Measurements from ENCODE around the gene RBSN. TPM values are rescaled to one million over a fixed set of nuclear protein-coding genes. Genes with fewer than 3 reads are reported as not detected.

RBSN gene
- total and polyA plus RNA-seq, 2 donors (not counting 1 experiment from before 2014, with no cell fraction given) = 7.1 to 32.6 TPM

DNA sequence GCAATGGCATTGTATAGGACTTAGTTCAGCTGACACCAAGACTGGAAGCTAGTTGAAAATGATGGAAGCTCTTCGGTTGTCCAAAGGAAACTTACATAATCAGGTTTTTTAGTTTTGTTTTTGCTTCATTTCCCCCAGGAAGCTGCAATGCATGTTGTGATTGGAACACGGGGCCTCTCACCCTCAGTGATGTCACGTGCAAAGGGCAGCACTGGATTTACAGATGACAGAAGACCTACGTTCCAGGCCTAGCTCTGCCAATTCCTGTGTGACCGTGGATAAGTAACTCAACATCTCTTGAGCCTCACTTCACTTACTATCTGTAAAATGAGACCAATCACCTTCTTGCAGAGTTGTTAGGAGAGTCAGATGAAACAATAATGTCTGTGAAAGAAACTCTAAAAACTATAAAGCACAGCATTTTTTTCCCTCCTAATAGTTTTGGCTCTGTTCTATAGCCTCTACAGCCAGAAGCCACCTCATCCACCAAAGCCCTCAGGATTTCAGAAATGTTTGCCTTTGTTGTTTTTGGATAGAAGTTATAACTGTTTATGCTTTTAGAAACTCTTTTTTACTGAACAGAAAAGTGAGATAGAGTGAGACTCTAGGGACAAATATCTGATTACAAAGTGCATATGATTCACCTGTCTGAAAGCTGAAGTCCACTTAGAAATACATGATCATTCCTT, 4.6 kb downstream of the RBSN start:
- no peaks in the 10 kb centered on the region for H3K9me3 Mint-ChIP-seq (ENCODE audit: insufficient read depth)
- H3K4me1 Mint-ChIP-seq = peaks cover 21% of the 10 kb centered on the region
- no peak overlapping the region for H3K27ac Mint-ChIP-seq
- Histone ChIP-seq H3K36me3 (replicated peaks in 1 of 2; ENCODE audit: control extremely low read depth in 1 of 2, control insufficient read depth in 1 of 2, extremely low read depth in 1 of 2, insufficient read depth in 2 of 2, low read length in 1 of 2) (peaks cover 3 to 49% of the 10 kb centered on the region in 2 experiments), H4K20me1 (ENCODE audit: control insufficient read depth, insufficient read depth, low read length, poor library complexity, severe bottlenecking) (peaks cover 22% of the 10 kb centered on the region), H3K4me1 (ENCODE audit: control insufficient read depth in 2 of 2, insufficient read depth in 2 of 2, low read length in 2 of 2) (peaks cover 8 to 16% of the 10 kb centered on the region in 2 donors), H2AFZ (ENCODE audit: insufficient read depth, low read depth, low read length, poor library complexity, severe bottlenecking) (no peak overlapping the region), H3K79me2 (ENCODE audit: control insufficient read depth, insufficient read depth, low read length) (peaks cover 43% of the 10 kb centered on the region), H3K9me3 (ENCODE audit: control extremely low read depth in 1 of 3, control insufficient read depth in 2 of 3, insufficient read depth in 1 of 3, low read length in 2 of 3) (no peaks in the 10 kb centered on the region), H3K4me2 (replicated peaks; ENCODE audit: low read depth, low read length, poor library complexity, severe bottlenecking) (no peak overlapping the region), H3K27me3 (replicated peaks in 1 of 4; ENCODE audit: control extremely low read depth in 1 of 4, control insufficient read depth in 3 of 4, insufficient read depth in 4 of 4, low read length in 3 of 4) (no peaks in the 10 kb centered on the region), H3K27ac (ENCODE audit: low read length in 2 of 2) (no peak overlapping the region), H3K4me3 (ENCODE audit: control extremely low read depth in 1 of 5, extremely low read depth in 1 of 5, insufficient read depth in 1 of 5, low read depth in 2 of 5, low read length in 4 of 5) (no peak overlapping the region), H3K9ac (ENCODE audit: low read length) (no peak overlapping the region)
- TF ChIP-seq, protein P1, sequence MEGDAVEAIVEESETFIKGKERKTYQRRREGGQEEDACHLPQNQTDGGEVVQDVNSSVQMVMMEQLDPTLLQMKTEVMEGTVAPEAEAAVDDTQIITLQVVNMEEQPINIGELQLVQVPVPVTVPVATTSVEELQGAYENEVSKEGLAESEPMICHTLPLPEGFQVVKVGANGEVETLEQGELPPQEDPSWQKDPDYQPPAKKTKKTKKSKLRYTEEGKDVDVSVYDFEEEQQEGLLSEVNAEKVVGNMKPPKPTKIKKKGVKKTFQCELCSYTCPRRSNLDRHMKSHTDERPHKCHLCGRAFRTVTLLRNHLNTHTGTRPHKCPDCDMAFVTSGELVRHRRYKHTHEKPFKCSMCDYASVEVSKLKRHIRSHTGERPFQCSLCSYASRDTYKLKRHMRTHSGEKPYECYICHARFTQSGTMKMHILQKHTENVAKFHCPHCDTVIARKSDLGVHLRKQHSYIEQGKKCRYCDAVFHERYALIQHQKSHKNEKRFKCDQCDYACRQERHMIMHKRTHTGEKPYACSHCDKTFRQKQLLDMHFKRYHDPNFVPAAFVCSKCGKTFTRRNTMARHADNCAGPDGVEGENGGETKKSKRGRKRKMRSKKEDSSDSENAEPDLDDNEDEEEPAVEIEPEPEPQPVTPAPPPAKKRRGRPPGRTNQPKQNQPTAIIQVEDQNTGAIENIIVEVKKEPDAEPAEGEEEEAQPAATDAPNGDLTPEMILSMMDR (IDR thresholded peaks at IDR 0.05) = no peak
- TF ChIP-seq EZH2 (IDR thresholded peaks at IDR 0.05; ENCODE audit: borderline replicate concordance, insufficient read depth, low read depth, low read length, poor library complexity, severe bottlenecking) = no peak
- no peak overlapping the region for H3K4me3 Mint-ChIP-seq
- CTCF ChIA-PET = interaction anchor here (2.2 kb wide), 1 partner anchor 14 kb away, joined by 8 read pairs; no protein-coding TSS in a partner anchor
- DNase-seq = no peak
- intact Hi-C loops (cut with micrococcal nuclease) = no loop called here
- POLR2A ChIA-PET = no interaction called here
- no peaks in the 10 kb centered on the region for H3K27me3 Mint-ChIP-seq
- 93% methylated on average over 2 of the region's 5 CpGs for WGBS (ENCODE audit: insufficient coverage)
- ATAC-seq (ENCODE audit: low read depth) = no peak

GRCh38 chr3:15092686-15093085, 6.3 kb downstream of the RBSN start:
- H3K27me3 ChIP-seq (replicated peaks in 1 of 4; ENCODE audit: control extremely low read depth in 1 of 4, control insufficient read depth in 3 of 4, insufficient read depth in 4 of 4, low read length in 3 of 4) = no peaks in the 10 kb centered on the region
- no peak overlapping the region for H3K4me2 ChIP-seq (replicated peaks; ENCODE audit: low read depth, low read length, poor library complexity, severe bottlenecking)
- peaks cover 33% of the 10 kb centered on the region for H3K79me2 ChIP-seq (ENCODE audit: control insufficient read depth, insufficient read depth, low read length)
- DNase-seq (no peak), ATAC-seq (ENCODE audit: low read depth) (no peak)
- ChIA-PET CTCF (no interaction called here), POLR2A (no interaction called here)
- no peak overlapping the region for H2AFZ ChIP-seq (ENCODE audit: insufficient read depth, low read depth, low read length, poor library complexity, severe bottlenecking)
- H3K9me3 ChIP-seq (ENCODE audit: control extremely low read depth in 1 of 3, control insufficient read depth in 2 of 3, insufficient read depth in 1 of 3, low read length in 2 of 3) = no peaks in the 10 kb centered on the region
- Mint-ChIP-seq H3K4me3 (no peak overlapping the region), H3K27ac (no peak overlapping the region), H3K9me3 (ENCODE audit: insufficient read depth) (no peaks in the 10 kb centered on the region), H3K4me1 (peaks cover 6% of the 10 kb centered on the region), H3K27me3 (no peaks in the 10 kb centered on the region)
- no peak overlapping the region for H3K9ac ChIP-seq (ENCODE audit: low read length)
- no peak overlapping the region for H3K4me3 ChIP-seq (ENCODE audit: control extremely low read depth in 1 of 5, extremely low read depth in 1 of 5, insufficient read depth in 1 of 5, low read depth in 2 of 5, low read length in 4 of 5)
- intact Hi-C loops (cut with micrococcal nuclease) = no loop called here
- peaks cover 3 to 6% of the 10 kb centered on the region in 2 donors for H3K4me1 ChIP-seq (ENCODE audit: control insufficient read depth in 2 of 2, insufficient read depth in 2 of 2, low read length in 2 of 2)
- WGBS (ENCODE audit: insufficient coverage) = 93% methylated on average over 1 of the region's 1 CpG
- TF ChIP-seq, protein P1 (IDR thresholded peaks at IDR 0.05) = no peak
- H3K36me3 ChIP-seq (replicated peaks in 1 of 2; ENCODE audit: control extremely low read depth in 1 of 2, control insufficient read depth in 1 of 2, extremely low read depth in 1 of 2, insufficient read depth in 2 of 2, low read length in 1 of 2) = peaks cover 3 to 57% of the 10 kb centered on the region in 2 experiments
- peaks cover 17% of the 10 kb centered on the region for H4K20me1 ChIP-seq (ENCODE audit: control insufficient read depth, insufficient read depth, low read length, poor library complexity, severe bottlenecking)
- H3K27ac ChIP-seq (ENCODE audit: low read length in 2 of 2) = no peak overlapping the region

All from B cell (primary cell).